KMS-11 (cell line): ENCODE data around the gene BATF2.

Experiments used
- H2AFZ ChIP-seq: fragments of 200-600 bp; sonication (generic); 2 replicates; pipeline ENCODE4 v1.6.1; 2016; ENCODE audit warnings: antibody characterized with exemption, mixed run types, low read depth
- H3K27ac ChIP-seq: fragments of 200-600 bp; sonication (generic); 2 replicates; pipeline ENCODE4 v1.6.1; 2016; ENCODE audit warnings: mild to moderate bottlenecking, mixed run types
- H3K27me3 ChIP-seq: fragments of 200-600 bp; sonication (generic); 2 replicates; pipeline ENCODE4 v1.6.1; 2017; ENCODE audit warnings: mild to moderate bottlenecking, low read depth, mixed run types, moderate library complexity; ENCODE audit not compliant: insufficient read depth
- H3K36me3 ChIP-seq: fragments of 200-600 bp; sonication (generic); 2 replicates; pipeline ENCODE4 v1.6.1; 2017; ENCODE audit warnings: mild to moderate bottlenecking, mixed run types; ENCODE audit not compliant: insufficient read depth
- H3K4me1 ChIP-seq: fragments of 200-600 bp; sonication (generic); 2 replicates; pipeline ENCODE4 v1.6.1; 2016; ENCODE audit warnings: mild to moderate bottlenecking, low read depth, mixed run types; ENCODE audit not compliant: poor library complexity, severe bottlenecking
- H3K4me2 ChIP-seq: fragments of 200-600 bp; sonication (generic); 2 replicates; pipeline ENCODE4 v1.7.0; 2016; ENCODE audit warnings: mild to moderate bottlenecking, mixed run types
- H3K4me3 ChIP-seq: fragments of 200-600 bp; sonication (generic); IDR thresholded peaks from 2 replicates; pipeline ENCODE4 v1.6.1; 2017; ENCODE audit warnings: low read depth, low read length, mixed read lengths; ENCODE audit not compliant: insufficient read depth
- H3K79me2 ChIP-seq: fragments of 200-600 bp; sonication (generic); 2 replicates; pipeline ENCODE4 v1.6.1; 2016; ENCODE audit warnings: low read depth, mixed run types; ENCODE audit not compliant: insufficient read depth
- H3K9ac ChIP-seq: fragments of 200-600 bp; sonication (generic); 2 replicates; pipeline ENCODE4 v1.6.1; 2016; ENCODE audit warnings: mild to moderate bottlenecking, mixed run types
- H4K20me1 ChIP-seq: fragments of 200-600 bp; sonication (generic); 2 replicates; pipeline ENCODE4 v1.6.1; 2016; ENCODE audit warnings: mild to moderate bottlenecking, mixed run types; ENCODE audit not compliant: insufficient read depth
- TF ChIP-seq, protein P1 (sequence below): fragments of 200-600 bp; sonication (generic); conservative IDR thresholded peaks from 2 replicates; pipeline ENCODE4 v1.6.1; 2017; ENCODE audit warnings: low read depth, mild to moderate bottlenecking, antibody characterized with exemption, low read length, moderate library complexity, mixed read lengths

The BATF2 gene

GRCh38 chr11:64996710-64997380 lies at the start of gene BATF2:
TSS of gene BATF2 (minus strand) at chr11:64996971. CDS start at chr11:64996914, 57 bp downstream.
- H4K20me1 ChIP-seq, result no peaks in the 10 kb centered on the region
- H3K4me1 ChIP-seq, result no peaks in the 10 kb centered on the region
- no peaks in the 10 kb centered on the region for H3K79me2 ChIP-seq
- H3K36me3 ChIP-seq, result no peaks in the 10 kb centered on the region
- TF ChIP-seq, protein P1, sequence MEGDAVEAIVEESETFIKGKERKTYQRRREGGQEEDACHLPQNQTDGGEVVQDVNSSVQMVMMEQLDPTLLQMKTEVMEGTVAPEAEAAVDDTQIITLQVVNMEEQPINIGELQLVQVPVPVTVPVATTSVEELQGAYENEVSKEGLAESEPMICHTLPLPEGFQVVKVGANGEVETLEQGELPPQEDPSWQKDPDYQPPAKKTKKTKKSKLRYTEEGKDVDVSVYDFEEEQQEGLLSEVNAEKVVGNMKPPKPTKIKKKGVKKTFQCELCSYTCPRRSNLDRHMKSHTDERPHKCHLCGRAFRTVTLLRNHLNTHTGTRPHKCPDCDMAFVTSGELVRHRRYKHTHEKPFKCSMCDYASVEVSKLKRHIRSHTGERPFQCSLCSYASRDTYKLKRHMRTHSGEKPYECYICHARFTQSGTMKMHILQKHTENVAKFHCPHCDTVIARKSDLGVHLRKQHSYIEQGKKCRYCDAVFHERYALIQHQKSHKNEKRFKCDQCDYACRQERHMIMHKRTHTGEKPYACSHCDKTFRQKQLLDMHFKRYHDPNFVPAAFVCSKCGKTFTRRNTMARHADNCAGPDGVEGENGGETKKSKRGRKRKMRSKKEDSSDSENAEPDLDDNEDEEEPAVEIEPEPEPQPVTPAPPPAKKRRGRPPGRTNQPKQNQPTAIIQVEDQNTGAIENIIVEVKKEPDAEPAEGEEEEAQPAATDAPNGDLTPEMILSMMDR, result no peak
- H3K27me3 ChIP-seq, result peaks cover 9% of the 10 kb centered on the region; the same call in 1 of the 2 replicates
- no peak within 1 kb of the TSS for H3K9ac ChIP-seq
- no peak within 1 kb of the TSS for H3K27ac ChIP-seq
- no peak within 1 kb of the TSS for H2AFZ ChIP-seq
- no peak within 1 kb of the TSS for H3K4me3 ChIP-seq
- no peak within 1 kb of the TSS for H3K4me2 ChIP-seq

DNA sequence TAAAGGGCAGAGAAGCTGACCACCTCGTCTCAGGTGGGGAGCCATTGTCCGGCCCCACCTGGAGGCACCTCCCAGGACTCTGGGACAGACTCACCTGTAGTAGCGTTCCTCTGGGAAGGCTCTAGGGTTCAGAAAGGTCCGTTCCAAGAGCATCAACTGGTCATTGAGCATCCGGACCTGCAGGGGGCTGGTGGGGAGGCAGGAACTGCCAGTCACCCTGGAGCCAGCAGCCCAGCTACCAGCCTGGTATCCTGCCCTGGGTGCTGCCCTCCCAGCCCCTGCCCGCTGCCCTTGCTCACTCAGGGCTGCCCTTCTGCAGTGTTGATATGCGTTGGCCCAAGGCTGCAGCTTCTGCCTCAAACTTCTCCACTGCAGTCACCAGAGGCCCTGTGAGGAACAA lies 49.0 kb upstream of the BATF2 start:
- peaks cover 13% of the 10 kb centered on the region for H3K79me2 ChIP-seq
- H3K4me3 ChIP-seq, result no peak overlapping the region
- no peaks in the 10 kb centered on the region for H3K36me3 ChIP-seq
- H3K27ac ChIP-seq, result no peak overlapping the region
- no peak overlapping the region for H3K9ac ChIP-seq
- H4K20me1 ChIP-seq, result no peaks in the 10 kb centered on the region
- H3K27me3 ChIP-seq, result no peaks in the 10 kb centered on the region
- peaks cover 23% of the 10 kb centered on the region for H3K4me1 ChIP-seq
- TF ChIP-seq, protein P1, result no peak
- H3K4me2 ChIP-seq, result no peak overlapping the region
- H2AFZ ChIP-seq, result no peak overlapping the region

GRCh38 chr11:65045061-65045460 lies 48.3 kb upstream of the BATF2 start:
- TF ChIP-seq, protein P1, result no peak
- H3K4me1 ChIP-seq, result peaks cover 25% of the 10 kb centered on the region
- no peak overlapping the region for H3K9ac ChIP-seq
- H2AFZ ChIP-seq, result no peak overlapping the region
- H4K20me1 ChIP-seq, result no peaks in the 10 kb centered on the region
- H3K27ac ChIP-seq, result no peak overlapping the region
- H3K27me3 ChIP-seq, result no peaks in the 10 kb centered on the region
- H3K36me3 ChIP-seq, result no peaks in the 10 kb centered on the region
- H3K79me2 ChIP-seq, result peaks cover 13% of the 10 kb centered on the region
- H3K4me3 ChIP-seq, result no peak overlapping the region
- H3K4me2 ChIP-seq, result no peak overlapping the region

GRCh38 chr11:65043881-65044501 lies 47.2 kb upstream of the BATF2 start:
- TF ChIP-seq, protein P1, result no peak
- no peaks in the 10 kb centered on the region for H4K20me1 ChIP-seq
- no peak overlapping the region for H3K4me2 ChIP-seq
- no peaks in the 10 kb centered on the region for H3K27me3 ChIP-seq
- no peak overlapping the region for H3K4me3 ChIP-seq
- H3K27ac ChIP-seq, result no peak overlapping the region
- H3K79me2 ChIP-seq, result peaks cover 13% of the 10 kb centered on the region
- peaks cover 30% of the 10 kb centered on the region for H3K4me1 ChIP-seq
- H3K36me3 ChIP-seq, result no peaks in the 10 kb centered on the region
- H2AFZ ChIP-seq, result no peak overlapping the region
- H3K9ac ChIP-seq, result no peak overlapping the region
